ENCODE measurements around the gene RNU6-8.

The RNU6-8 gene

GRCh38 chr14:32205554-32205953 is 2.5 kb upstream of the RNU6-8 start:
- DNase-seq: no peak

GRCh38 chr14:32203928-32204357 is 874 bp upstream of the RNU6-8 start:
- DNase-seq: peak in 13 of 56 donors; percentile 1 to 33 (median 6)

GRCh38 chr14:32202491-32202997 is 525 bp downstream of the RNU6-8 start:
- DNase-seq: peak in 10 of 56 donors; percentile 6 to 43 (median 28)

DNA sequence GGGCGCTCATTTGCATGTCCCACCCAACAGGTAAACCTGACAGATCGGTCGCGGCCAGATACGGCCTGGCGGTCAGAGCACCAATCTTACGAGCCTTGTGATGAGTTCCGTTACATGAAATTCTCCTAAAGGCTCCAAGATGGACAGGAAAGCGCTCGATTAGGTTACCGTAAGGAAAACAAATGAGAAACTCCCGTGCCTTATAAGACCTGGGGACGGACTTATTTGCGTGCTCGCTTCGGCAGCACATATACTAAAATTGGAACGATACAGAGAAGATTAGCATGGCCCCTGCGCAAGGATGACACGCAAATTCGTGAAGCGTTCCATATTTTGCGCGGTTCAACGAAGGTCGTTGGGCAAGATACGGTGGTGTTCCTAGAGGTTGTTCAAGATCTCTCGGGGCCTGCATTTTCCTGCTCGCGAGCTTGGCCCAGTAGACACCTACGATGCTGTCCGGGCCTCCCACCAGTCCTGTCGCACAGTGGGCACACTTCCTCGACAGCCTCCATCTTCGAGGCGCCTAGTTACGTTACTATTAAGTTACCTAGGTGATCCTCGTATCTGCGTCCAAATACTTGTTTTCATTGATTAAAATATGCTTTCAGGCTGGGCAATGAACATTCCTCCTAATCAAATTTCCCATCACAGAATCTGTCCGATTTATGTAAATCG is 1.1 kb downstream of the RNU6-8 start, which contains the start of gene RNU6-7:
TSS of gene RNU6-7 (plus strand) at position 230 of the 675 bp plus-strand sequence.
- peak in 35 of 56 donors; percentile 6 to 87 (median 50) for DNase-seq

DNA sequence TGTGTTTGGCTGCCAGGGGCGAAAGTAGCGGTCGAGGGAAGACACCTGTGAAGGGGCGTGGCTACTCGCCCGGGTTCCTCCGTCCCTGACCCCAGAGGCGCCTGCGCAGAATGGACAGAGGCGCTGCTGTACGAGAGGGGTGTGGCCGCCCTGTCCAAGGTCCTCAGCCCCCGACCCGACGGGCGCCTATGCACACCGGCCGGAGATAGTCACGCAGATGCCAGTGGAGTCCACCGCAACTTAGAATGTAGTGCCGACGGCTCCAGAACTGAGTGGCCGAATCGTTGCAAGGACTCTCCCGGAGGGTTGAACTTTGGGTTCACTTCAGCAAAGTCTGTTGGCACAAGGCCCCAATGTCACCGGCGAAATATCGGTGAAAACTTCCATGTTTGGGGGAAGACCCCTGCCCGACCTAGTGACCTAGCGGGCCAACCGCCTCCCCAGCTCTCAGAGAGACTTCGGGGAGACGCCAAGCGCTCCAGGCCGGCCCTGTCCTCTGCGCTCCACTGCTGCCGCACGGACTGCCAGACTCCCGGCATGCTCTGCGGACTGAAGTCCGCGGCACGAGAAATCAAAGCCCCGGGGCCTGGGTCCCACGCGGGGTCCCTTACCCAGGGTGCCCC is 1.8 kb downstream of the RNU6-8 start:
- peak in 54 of 56 donors; percentile 8 to 87 (median 69) for DNase-seq

- DNase-seq: no peak
Measured at GRCh38 chr14:32200368-32201192, 2.5 kb downstream of the RNU6-8 start.

DNA sequence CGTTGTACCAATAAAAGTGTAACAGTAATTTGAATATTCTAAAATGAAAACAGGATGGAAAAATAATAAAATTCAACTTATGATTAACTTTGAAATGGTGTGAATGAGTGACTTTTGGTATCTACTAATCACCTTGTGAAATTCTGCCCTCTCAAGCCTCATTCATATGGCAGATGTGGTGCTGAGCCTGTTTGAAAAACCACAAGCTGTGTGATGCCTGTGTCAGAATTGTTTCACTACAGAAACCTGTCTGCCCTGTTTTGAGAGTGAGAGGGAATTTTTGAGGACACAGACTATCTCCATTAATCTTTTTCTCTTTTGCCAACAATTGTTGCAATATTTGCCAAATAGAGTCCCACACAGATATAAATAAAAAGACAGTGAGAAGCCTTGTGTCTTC is 5.2 kb downstream of the RNU6-8 start:
- DNase-seq: no peak

GRCh38 chr14:32195636-32196035 is 7.4 kb downstream of the RNU6-8 start:
- no peak for DNase-seq

GRCh38 chr14:32193532-32193931 is 9.5 kb downstream of the RNU6-8 start:
- no peak for DNase-seq

DNA sequence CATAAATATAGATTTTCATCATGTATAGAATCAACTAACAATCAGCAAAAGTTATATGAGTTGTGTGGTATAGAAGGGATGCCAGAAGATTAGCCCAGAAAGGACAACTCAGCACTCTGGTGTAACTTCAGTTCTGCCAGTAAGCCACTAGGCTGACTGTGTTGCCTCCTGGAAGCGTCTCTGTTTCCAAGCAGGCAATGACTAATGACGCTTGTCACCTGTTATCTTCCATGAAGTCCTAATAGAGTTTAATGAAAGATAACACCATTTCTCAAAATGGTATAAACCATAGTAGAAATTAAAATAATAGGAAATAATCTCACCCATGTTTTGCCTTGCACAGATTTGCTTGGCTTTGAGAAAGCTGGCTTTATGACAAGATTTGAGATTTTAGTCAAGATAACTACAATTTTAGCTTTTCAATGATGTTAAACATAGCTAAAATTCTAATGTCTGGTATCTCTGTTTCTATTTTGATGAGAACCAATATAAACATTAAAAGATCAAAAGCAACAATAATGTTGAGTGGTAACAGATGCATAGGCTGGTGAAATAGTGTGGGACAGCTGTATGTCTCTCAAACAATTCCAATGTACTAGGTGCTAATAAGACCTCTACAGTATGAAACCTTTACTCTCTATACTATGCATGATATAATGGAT is 10.2 kb downstream of the RNU6-8 start:
- DNase-seq: no peak

- no peak for DNase-seq
Measured at GRCh38 chr14:32190673-32191072, 12.4 kb downstream of the RNU6-8 start.

GRCh38 chr14:32189811-32190210 is 13.3 kb downstream of the RNU6-8 start:
- DNase-seq: no peak

GRCh38 chr14:32186248-32186647 is 16.8 kb downstream of the RNU6-8 start:
- no peak for DNase-seq

- no peak for DNase-seq
Measured at GRCh38 chr14:32185097-32185496, 18.0 kb downstream of the RNU6-8 start.

GRCh38 chr14:32183151-32184058 is 19.7 kb downstream of the RNU6-8 start:
- no peak for DNase-seq

- no peak for DNase-seq
Measured at GRCh38 chr14:32171469-32171868, 31.6 kb downstream of the RNU6-8 start.

DNA sequence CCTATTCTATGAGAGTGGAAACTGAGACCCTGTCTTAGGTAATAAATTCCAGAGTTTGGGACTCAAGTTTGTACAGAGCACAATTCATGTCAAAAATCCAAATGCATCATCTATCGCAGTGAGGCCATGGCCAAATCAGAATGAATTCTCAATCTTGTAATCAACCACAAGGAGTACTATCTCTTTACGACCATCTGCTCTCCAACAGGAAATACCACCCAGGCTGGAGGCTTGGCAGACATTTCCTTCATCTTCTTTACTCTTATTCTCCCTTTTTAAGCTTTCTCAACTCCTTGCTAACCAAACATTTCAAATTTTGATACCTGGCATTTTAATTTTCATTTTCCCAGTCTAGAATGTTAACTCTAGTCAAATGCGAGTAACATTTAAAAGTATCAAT is 33.9 kb downstream of the RNU6-8 start:
- DNase-seq: no peak

DNA sequence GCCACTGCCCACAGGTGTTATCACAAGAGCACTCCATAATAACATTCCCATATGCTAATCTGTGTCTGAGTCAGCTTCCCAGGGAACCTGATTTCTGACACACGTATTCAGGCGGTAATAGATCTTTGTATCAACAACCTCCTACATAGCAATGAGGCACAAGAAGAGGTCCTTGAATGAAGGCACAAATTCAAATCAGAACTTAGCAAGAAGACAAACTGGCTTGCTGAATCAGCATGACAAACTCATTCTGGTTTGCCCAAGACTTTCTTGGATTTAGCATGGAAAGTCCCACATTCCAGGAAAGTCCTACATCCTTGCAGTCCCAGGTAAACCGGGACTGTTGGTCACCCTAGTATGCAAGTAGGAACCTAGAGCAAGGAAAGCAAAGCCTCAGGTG is 35.2 kb downstream of the RNU6-8 start:
- DNase-seq: peak in 8 of 56 donors; percentile 1 to 14 (median 5)

- no peak for DNase-seq
Measured at GRCh38 chr14:32166924-32167323, 36.1 kb downstream of the RNU6-8 start.

GRCh38 chr14:32166029-32166428 is 37.0 kb downstream of the RNU6-8 start:
- no peak for DNase-seq

Measured in nucleus accumbens (tissue), 56 donors.